Measurements from ENCODE around the gene SEC24C. TPM values are rescaled to one million over a fixed set of nuclear protein-coding genes. Genes with fewer than 3 reads are reported as not detected.

SEC24C gene
- total and polyA plus RNA-seq, 2 of the 13 experiments (the other 11 are each of a cell fraction or from before 2014, with no cell fraction given) = 63.1 to 66.4 TPM

DNA sequence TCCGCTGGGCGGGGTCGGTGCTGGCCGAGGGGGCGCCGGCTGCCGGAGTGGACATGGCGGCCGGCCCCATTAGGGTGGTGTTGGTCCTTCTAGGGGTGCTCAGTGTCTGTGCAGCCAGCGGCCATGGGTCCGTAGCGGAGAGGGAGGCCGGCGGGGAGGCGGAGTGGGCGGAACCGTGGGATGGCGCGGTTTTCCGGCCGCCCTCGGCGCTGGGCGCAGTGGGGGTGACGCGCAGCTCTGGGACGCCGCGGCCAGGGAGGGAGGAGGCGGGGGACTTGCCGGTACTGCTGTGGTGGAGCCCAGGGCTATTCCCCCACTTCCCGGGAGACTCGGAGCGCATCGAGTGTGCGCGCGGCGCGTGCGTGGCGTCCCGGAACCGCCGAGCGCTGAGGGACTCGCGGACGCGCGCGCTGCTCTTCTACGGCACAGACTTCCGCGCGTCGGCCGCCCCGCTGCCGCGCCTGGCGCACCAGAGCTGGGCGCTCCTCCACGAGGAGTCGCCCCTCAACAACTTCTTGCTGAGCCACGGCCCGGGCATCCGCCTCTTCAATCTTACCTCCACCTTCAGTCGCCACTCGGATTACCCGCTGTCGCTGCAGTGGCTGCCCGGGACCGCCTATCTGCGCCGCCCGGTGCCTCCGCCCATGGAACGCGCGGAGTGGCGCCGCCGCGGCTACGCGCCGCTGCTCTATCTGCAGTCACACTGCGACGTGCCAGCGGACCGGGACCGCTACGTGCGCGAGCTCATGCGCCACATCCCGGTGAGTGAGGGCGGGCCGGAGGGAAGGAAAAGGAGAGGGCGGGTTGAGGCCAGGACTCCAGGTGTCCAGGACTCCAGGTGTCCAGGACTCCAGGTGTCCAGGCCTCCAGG, 28.3 kb downstream of the SEC24C start (continued):
- TF ChIP-seq SOX13 (IDR thresholded peaks at IDR 0.05) = no peak
- TF ChIP-seq SOX13 (CRISPR knock-in tag; conservative IDR thresholded peaks at IDR 0.05 in 1 of 2, IDR thresholded peaks at IDR 0.05 in 1 of 2) = no peak
- TF ChIP-seq ZNF567 (CRISPR knock-in tag; IDR thresholded peaks at IDR 0.05; ENCODE audit: borderline replicate concordance) = peak; percentile 65; the same call in 1 of the 2 replicates
- peak; percentile 42; the same call in 1 of the 2 replicates for TF ChIP-seq PHF20 (CRISPR knock-in tag; IDR thresholded peaks at IDR 0.05)
- TF ChIP-seq, protein P1, sequence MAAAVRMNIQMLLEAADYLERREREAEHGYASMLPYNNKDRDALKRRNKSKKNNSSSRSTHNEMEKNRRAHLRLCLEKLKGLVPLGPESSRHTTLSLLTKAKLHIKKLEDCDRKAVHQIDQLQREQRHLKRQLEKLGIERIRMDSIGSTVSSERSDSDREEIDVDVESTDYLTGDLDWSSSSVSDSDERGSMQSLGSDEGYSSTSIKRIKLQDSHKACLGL (CRISPR knock-in tag; IDR thresholded peaks at IDR 0.05) = peak; percentile 57; the same call in 1 of the 2 replicates
- no peak for TF ChIP-seq SRSF9 (IDR thresholded peaks at IDR 0.05; ENCODE audit: borderline replicate concordance, insufficient read depth, low read depth, low read length, poor library complexity, severe bottlenecking)
- TF ChIP-seq KDM5B (CRISPR knock-in tag; IDR thresholded peaks at IDR 0.05; ENCODE audit: borderline replicate concordance) = peak; percentile 83
- no peak for TF ChIP-seq ZZZ3 (CRISPR knock-in tag; IDR thresholded peaks at IDR 0.05; ENCODE audit: borderline replicate concordance)
- TF ChIP-seq FOXC1 (CRISPR knock-in tag; IDR thresholded peaks at IDR 0.05; ENCODE audit: borderline replicate concordance) = peak; percentile 54; the same call in 1 of the 2 replicates
- TF ChIP-seq ZNF788 (CRISPR knock-in tag; IDR thresholded peaks at IDR 0.05; ENCODE audit: borderline replicate concordance) = peak; percentile 18; the same call in 1 of the 2 replicates
- TF ChIP-seq, protein P2, sequence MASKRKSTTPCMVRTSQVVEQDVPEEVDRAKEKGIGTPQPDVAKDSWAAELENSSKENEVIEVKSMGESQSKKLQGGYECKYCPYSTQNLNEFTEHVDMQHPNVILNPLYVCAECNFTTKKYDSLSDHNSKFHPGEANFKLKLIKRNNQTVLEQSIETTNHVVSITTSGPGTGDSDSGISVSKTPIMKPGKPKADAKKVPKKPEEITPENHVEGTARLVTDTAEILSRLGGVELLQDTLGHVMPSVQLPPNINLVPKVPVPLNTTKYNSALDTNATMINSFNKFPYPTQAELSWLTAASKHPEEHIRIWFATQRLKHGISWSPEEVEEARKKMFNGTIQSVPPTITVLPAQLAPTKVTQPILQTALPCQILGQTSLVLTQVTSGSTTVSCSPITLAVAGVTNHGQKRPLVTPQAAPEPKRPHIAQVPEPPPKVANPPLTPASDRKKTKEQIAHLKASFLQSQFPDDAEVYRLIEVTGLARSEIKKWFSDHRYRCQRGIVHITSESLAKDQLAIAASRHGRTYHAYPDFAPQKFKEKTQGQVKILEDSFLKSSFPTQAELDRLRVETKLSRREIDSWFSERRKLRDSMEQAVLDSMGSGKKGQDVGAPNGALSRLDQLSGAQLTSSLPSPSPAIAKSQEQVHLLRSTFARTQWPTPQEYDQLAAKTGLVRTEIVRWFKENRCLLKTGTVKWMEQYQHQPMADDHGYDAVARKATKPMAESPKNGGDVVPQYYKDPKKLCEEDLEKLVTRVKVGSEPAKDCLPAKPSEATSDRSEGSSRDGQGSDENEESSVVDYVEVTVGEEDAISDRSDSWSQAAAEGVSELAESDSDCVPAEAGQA (IDR thresholded peaks at IDR 0.05; ENCODE audit: low read depth) = peak; percentile 20; the same call in 1 of the 2 replicates
- TF ChIP-seq, protein P2 (CRISPR knock-in tag; IDR thresholded peaks at IDR 0.05; ENCODE audit: borderline replicate concordance) = no peak
- peak; percentile 39 for TF ChIP-seq CBFB (CRISPR knock-in tag; IDR thresholded peaks at IDR 0.05)
- TF ChIP-seq, protein P3, sequence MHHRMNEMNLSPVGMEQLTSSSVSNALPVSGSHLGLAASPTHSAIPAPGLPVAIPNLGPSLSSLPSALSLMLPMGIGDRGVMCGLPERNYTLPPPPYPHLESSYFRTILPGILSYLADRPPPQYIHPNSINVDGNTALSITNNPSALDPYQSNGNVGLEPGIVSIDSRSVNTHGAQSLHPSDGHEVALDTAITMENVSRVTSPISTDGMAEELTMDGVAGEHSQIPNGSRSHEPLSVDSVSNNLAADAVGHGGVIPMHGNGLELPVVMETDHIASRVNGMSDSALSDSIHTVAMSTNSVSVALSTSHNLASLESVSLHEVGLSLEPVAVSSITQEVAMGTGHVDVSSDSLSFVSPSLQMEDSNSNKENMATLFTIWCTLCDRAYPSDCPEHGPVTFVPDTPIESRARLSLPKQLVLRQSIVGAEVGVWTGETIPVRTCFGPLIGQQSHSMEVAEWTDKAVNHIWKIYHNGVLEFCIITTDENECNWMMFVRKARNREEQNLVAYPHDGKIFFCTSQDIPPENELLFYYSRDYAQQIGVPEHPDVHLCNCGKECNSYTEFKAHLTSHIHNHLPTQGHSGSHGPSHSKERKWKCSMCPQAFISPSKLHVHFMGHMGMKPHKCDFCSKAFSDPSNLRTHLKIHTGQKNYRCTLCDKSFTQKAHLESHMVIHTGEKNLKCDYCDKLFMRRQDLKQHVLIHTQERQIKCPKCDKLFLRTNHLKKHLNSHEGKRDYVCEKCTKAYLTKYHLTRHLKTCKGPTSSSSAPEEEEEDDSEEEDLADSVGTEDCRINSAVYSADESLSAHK (CRISPR knock-in tag; IDR thresholded peaks at IDR 0.05; ENCODE audit: borderline replicate concordance) = peak; percentile 31; the same call in 1 of the 2 replicates
- no peak for TF ChIP-seq MBNL3 (CRISPR knock-in tag; conservative IDR thresholded peaks at IDR 0.05)
- TF ChIP-seq, protein P4, sequence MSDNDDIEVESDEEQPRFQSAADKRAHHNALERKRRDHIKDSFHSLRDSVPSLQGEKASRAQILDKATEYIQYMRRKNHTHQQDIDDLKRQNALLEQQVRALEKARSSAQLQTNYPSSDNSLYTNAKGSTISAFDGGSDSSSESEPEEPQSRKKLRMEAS (IDR thresholded peaks at IDR 0.05) = peak; percentile 70
- TF ChIP-seq, protein P5, sequence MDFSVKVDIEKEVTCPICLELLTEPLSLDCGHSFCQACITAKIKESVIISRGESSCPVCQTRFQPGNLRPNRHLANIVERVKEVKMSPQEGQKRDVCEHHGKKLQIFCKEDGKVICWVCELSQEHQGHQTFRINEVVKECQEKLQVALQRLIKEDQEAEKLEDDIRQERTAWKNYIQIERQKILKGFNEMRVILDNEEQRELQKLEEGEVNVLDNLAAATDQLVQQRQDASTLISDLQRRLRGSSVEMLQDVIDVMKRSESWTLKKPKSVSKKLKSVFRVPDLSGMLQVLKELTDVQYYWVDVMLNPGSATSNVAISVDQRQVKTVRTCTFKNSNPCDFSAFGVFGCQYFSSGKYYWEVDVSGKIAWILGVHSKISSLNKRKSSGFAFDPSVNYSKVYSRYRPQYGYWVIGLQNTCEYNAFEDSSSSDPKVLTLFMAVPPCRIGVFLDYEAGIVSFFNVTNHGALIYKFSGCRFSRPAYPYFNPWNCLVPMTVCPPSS (IDR thresholded peaks at IDR 0.05) = no peak

All from HepG2 (cell line).